Central memory CD4-positive, alpha-beta T cell (primary cell): ENCODE measurements around the gene FKBP5.
"Not testable (repeated sequence)": the region's sequence is repeated elsewhere in the genome, so short reads cannot be mapped to it uniquely, and the experiment has no call there.

Experiments used
- DNase-seq: peaks from one replicate; pipeline ENCODE4 v3.0.0; 2022

Gene FKBP5

DNA sequence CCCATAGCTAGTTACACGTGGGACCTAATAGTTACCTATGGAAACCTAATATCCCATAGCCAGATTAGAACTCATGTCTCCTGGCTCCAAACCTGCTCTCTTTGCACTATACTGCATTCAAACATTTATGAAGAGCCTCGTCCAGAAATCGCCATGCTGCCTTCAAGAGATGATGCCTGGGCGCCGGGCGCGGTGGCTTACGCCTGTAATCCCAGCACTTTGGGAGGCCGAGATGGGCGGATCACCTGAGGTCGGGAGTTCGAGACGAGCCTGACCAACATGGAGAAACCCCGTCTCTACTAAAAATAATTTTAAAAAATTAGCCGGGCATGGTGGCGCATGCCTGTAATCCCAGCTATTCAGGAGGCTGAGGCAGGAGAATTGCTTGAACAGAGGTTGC, 1.3 kb upstream of the FKBP5 start:
- DNase-seq, result not testable (repeated sequence)

DNA sequence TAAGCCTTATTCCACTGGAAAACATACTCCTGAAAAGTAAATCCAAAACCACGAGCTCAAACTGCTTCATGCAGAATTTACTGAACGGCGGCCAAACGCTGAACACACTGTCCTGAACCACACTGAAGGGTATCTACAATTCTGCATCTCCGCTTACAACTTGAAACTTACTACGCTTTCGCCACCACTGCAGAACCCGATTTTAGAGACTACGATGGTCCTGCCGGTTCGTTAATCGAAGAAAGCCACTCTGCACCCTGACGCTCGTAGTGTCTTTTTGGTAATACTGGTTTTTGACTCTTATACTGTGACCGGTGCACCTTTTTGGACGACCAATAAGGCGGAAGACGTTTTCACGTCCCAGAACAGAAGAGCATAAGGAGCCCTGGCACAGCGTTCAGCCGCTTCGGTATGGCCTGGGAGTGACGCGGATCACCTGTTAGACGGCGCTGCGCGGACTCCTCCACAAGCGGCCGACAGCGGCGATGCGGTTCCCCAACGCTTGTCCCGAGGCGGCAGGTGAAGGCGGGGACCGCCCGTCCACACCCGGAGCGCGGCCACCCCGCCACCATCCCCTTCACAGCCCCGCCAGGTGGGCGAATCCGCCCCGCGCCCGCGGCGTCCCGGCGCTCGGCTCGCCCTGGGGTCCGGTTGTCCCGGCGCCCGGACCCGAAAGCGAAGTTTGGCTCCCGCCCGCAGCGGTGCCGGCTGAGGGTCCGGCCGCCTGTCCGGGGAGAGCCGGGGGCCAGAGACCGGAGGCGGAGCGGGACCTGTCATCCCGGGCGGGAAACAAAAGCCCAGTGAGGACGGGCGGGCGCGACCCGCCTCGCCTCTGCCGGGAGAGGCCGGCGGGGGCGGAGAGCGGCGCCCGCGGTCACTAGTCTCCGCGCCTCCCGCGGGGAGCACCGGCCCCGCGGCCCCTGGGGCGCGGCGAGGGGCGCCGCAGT, 784 bp downstream of the FKBP5 start:
- DNase-seq, result peak; percentile 45

DNA sequence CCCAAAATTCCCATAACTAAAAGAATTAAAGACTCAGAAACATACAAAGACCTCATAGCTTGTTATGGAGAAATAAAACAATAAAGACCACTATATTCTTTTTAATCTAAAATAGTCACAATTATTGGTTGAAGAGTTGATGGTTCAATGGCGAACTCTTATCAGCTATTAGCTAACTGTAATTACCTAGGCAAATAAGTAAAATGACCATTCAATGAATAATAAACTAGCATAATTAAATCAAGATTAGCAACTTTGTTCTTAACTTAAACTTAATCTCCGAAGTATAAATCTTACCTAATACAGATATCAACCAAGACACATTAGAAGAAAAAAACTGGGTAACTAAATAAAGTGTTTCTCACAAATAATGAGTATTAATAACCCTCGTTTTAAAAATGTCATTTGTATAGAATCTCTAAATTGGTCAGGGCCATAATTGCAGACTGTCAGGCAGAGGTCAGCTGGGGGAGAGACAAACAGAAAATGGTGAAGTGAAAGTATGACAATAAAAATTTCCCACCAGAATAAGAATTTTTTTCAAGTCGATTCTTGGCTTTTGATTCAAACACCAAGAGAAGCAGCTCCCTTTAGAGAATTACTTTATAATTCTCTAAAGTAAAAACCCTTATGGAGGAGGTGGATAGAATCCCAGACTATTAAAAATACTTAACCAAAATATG, 1.7 kb downstream of the FKBP5 start:
- DNase-seq, result no peak

DNA sequence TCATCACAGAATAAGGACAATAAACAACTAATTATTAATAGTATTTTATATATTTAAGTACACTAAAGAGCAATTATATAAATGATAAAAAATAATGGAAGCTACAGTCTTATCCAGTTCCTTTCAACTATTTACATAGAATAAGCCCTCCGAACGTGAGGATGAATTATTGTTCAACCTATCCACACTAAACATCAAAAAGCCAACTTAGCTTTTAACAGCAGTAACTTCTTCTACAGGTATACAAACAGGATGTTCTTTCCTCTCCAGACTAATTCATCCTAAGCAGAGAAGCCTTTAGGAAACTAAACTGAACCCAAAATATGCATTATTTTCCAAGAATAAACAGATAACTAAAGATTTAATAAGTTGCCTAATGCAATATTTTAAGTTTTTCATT, 2.3 kb downstream of the FKBP5 start:
- DNase-seq, result no peak

DNA sequence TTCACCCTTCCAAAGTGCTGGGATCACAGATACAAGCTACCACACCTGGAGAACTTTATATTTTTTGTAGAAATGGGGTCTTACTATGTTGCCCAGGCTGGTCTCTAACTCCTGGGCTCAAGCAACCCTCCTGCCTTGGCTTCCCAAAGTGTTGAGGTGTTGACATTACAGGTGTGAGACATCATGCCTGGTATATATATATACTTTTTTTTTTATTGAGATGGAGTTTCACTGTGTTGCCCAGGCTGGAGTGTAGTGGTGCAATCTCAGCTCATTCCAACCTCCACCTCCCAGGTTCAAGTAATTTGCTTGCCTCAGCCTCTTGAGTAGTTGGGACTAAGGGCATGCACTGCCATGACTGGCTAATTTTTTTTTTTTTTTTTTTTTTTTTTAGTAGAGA, 5.4 kb downstream of the FKBP5 start:
- DNase-seq, result no peak

DNA sequence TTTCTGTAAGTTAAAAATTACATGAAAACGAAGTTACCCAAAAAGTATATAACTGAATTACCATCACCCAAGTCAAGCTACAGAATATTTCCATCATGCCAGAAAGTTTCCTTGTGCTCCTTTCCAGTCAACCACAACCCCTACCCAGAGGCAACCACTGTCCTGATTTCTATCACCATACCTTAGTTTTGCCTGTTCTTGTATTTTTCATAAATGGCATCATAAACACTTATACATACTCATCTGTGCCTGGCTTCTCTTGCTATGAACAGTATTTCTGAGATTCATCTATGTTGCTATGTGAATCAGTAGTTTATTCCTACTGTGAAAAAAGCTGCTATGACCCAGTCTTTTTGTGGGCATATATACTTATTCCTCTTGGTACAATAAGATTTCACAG, 7.4 kb downstream of the FKBP5 start:
- DNase-seq, result no peak

DNA sequence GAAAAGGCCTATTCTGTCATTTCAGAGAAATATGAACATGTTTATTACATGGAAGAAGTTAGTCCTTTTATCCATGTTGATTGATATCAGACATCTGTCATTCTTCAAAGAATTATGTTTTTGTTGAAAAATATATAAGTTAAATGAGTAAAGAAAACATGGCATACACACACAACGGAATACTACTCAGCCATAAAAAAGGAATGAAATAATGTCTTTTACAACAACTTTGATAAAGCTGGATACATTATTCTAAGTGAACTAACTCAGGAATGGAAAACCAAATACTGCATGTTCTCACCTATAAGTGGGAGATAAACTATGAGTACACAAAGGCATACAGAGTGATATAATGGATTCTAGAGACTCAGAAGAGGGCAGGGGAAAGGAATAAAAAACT, 9.3 kb downstream of the FKBP5 start:
- no peak for DNase-seq

DNA sequence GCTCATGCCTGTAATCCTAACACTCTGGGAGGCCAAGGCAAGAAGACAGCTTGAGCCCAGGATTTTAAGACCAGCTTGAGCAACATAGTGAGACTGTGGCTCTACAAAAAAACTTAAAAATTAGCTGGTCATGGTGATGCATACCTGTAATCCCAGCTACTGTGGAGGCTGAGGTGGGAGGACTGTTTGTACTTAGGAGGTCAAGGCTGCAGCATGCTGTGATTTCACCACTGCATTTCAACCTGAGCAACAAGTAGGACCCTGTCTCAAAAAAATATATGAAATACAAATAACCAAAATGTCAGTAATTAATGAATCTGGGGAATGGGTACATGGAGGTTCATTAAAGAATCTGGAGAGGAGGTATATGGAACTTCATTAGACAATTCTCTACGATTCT, 9.9 kb downstream of the FKBP5 start:
- DNase-seq, result no peak

DNA sequence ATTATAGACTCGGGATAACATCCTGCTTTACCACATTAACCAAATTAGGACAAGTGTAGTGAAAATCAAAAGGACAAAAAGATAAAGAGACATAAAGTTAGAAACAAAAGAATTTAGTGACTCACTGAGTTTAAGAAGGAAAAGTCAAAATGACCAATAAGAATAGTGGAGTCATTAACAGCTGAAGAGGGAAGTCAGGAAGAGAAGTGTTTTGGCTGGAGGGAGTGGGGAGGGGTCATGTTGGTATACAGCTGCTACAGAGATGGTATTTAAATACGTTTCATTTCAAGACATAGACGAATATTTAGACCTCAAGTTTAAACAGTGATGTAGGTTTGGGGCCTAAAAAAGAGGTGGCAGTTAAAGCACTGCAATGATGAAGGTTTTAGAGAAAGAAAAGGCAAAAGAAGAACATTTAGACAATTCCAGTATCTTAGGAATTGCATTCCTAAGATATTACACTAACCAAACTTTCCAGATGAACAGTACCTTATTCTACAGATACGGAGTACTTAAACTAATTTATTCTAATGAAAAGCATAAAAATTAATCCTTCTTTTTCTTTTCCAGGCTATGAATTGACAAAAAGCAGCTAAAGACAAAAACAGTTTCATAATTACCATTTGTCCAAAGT, 10.6 kb downstream of the FKBP5 start:
- no peak for DNase-seq

DNA sequence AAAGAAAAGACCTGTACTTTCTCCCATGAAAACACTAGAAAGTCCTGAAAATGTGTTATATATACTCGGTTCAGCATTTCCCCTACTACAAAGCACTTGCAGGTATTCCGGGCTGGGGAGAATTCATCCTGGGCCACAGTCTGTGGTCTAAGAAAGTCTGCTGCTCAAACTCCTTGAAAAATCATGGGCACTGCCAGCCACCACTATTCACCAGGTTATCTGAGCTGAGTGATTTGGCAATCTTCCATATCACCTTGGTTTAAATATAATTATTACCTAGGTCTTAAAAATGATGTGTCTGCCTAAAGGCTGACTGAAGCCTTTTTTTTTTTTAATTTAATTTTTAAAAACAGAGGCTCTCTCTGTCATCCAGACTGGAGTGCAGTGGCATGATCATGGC, 11.3 kb downstream of the FKBP5 start:
- no peak for DNase-seq

DNA sequence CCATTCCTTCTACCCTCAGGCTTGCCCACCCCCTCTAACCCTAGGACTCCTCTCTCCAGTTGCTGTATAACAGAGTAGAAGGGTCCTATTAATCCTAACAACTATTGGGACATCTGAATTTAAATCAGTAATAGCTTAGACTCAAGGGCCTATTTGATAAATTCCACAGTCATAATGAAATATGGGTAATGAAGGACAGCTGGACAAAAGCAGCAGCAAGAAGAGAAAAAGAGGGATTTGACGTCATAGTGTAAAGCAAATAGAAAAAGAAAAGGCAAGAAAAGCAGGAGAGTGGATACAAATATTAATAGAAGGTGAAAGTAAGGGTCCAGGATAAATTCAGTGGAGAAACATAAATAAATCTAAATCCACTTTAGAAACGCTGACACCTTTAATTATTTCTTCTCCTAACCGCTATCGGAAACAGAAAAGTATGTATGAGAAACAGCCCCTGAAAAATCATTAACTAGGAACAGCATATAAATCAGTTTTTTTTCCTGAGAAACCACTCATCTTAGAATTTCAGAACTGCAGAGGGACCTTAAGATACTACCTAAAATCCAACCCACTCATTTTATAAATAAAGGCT, 12.8 kb downstream of the FKBP5 start:
- no peak for DNase-seq

DNA sequence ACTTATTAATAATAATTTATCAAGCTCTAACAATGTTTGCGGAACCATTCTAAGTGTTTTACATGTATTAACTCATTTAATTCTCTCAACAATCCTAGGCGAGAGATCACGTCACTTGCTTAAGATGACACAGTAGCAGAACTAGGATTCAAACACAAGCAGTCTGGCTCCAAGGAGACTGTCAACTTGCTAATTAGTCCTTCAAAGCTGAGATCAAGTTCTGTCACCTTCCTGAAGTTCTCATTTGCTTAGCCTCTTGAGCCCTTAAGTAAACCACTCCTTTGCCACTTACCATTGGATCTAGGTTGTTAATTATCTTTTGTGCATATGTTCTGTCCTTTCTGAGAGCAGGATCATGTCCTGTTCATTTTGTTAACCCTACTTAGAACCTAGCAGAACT, 14.1 kb downstream of the FKBP5 start:
- no peak for DNase-seq

DNA sequence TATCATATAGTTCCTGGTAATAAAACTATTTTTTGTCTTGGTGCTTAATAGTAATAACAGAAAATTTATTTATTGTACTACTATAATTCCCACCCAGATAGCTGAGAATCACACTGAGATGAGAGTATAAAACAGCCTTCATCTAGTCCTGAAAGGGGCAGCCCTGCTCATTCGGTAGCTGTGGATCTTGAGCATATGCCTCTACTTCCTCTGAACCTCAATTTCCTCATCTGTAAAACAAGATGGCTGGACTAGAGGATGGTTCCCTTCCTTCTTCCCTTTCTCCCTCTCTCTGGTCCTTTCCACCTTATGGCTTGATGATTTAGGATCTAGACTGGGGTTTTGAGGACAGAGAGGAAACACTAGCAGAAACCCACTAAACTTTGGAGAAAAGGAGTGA, 15.0 kb downstream of the FKBP5 start:
- DNase-seq, result no peak

DNA sequence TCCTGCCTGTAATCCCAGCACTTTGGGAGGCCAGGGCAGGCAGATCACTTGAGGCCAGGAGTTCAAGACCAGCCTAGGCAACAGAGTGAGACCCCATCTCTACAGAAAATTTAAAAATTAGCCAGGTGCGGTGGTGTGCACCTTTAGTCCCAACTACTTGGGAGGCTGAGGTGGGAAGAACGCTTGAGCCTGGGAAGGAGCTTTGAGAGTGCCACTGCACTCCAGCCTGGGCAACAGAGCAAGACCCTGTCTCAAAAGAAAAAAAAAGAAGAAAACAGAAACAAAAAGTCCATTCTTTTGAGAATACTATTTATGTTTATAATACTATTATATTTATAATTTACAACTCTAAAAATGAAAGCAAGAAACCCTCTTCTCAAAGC, 15.4 kb downstream of the FKBP5 start:
- not testable (repeated sequence) for DNase-seq

DNA sequence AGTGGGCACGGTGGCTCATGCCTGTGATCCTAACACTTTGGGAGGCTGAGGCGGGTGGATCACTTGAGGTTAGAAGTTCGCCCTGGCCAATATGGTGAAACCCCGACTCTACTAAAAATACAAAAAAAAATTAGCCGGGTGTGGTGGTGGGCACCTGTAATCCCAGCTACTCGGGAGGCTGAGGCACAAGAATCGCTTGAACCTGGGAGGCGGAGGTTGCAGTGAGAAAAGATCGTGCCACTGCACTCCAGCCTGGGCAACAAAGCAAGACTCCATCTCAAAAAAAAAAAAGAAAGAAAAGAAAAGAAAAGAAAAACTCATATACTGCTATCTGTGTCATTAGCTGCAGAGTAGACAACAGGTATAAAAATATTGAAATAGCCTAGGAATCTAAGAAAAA, 18.3 kb downstream of the FKBP5 start:
- DNase-seq, result not testable (repeated sequence)

DNA sequence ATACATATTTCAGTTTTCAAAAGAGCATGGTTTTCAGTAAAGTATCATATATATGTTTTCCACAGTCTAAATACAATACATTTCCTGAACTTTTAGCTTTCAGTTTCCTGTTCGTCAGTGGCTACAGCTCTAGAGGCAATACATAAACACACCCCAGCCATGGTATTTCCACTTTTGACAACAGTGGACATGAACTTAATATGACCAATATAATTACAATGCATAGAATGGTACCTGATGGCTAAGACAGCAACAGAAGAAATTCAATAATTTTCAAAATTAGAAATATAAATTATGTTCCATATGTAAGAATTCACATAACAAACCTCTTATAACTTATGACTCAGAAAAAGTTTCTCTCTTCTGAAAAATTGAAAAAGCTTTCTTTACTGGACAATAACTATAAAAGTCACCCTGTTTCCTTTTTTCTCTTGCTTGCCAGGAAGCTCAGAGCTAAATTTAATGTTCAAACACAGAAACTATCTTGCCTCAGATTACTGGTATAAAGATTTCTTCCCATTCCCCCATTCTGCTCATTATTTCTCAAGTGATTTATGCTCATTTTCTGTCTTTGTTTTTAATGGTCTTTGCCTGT, 19.2 kb downstream of the FKBP5 start:
- DNase-seq, result no peak

DNA sequence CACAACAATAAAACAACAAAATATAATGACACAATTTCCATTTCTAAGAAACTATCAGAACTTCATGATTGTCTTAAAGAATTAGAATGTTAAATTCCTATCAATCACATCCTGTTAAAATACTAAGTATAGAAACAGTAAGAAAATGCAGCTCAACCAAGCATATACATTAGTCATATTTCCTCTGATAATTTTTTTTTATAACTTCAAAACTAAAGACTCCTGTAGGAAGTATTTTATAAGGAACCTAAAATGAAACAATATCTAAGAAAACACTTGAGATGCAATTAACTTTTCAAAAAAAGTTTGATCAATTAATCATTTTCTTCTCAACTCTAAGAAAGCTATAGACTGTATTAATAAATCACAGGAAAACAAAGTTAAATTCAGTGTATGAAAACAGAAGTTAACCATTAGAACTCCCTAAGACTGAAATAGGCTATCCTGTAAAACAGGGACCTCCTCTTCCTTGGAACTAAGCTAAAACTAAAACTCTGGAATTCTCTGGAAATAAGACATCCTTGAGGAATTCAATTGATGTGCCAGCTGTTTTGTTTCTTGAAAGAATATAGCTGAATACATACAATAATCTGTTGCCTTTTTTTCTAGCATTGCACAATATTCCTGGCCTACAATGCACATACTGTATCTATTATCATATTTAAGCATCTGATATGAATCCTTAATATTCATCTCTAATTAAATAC, 19.8 kb downstream of the FKBP5 start:
- no peak for DNase-seq

DNA sequence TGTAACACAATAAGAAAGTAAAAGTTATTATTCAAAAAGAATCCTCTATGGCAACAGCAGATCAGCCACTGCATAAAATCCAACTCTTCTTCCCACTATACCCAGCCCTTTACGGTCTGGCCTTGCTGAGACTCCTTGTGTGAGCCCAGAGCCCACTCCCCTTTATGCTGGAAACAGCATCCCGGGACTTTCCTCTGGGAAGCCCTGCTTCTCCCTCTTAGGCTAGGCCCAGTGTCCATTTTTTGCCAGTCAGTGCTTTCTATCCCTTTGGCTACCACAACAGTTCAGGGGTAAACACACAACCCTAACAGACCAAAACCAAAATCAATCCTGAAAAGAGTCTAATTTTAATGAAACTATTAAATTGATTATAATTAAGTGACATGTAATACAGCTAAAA, 20.6 kb downstream of the FKBP5 start:
- no peak for DNase-seq

DNA sequence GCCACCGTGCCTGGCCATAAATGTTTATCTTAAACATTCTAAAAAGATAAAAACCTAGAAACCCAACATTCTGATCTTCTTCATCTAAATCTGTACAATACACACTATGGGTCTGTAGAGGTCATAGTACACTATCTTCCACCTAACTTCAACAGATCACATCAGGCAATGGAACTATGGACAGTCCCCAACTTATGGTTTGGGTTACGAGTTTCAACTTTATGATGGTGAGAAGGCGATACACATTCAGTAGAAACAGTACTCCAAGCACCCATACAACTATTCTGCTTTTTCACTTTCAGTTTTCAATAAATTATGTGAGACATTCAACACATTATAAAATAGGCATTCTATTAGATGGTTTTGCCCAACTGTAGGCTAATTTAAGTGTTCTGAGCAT, 23.1 kb downstream of the FKBP5 start:
- no peak for DNase-seq

DNA sequence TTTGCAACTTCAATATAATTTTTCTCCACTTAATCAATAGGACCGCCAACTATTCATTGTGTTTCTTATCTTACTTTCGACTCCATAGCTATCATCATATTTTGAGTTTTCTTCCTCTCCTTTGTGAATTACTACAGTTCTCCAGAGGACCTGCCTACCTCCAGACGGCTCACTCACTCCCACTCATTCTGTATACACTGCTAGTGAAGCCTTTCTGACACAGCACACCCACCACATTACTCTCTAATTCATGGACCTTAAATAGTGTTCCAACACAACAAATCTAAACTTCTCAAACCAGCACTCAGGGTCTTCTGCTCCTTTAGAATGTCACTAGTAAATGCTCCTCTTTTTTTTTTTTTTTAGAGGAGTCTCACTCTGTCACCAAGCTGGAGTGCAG, 23.8 kb downstream of the FKBP5 start:
- no peak for DNase-seq

DNA sequence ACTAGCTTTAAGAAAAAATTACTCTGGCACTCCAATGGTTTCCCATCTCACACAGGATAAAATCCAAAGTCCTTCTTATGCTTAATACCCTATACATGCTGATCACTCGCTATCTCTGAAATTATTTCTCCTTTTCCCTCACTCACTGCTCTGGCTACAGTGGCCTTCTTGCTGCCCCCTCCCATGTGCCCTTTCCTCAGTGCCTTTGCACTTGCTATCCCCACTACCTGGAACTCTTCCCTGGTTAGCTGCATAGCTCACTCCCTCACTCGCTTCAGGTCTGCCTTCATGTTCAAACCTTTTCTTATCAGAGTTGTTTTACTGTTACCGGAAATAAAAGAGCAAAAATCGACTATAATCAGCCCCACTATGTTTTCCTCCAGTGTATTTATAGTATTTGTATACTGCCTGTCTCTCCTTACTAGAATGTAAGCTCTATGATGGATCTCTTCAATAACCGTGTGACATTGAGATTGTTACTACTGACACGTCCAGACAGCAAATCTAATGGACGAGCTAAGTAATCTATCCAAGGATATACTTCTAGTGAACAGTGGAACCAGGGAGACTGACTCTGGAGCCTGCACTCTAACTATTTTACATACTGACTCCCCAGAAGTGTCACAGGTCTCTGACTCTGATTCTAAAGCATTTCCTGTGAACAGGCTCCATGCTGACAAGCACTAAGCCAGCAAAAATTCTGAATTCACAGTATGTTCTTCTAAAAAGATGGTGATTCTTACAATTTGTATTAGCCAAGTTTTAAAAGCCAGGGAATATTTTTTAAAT, 25.1 kb downstream of the FKBP5 start:
- no peak for DNase-seq

DNA sequence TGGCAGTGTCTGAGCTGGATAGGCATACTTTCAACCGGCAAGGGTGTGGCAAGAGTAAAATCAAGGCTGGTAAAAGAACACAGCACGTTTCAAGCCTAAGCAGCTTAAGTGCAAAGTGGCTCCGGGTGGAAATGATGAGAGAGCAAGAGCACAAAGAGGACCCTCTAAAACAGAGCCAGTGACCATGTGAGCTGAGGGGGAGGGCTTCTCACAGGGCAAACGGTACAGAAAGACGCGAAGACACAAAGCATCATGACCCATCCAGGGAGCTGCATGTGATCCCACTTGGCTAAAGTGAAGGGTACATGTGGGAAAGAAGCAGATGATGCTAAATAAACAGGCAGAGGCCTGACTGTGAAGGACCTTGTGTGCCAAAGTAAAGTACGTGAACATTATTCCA, 25.7 kb downstream of the FKBP5 start:
- DNase-seq, result no peak
